HepG2 (cell line): ENCODE results near the gene METTL16. TPM values are rescaled to one million over a fixed set of nuclear protein-coding genes. Genes with fewer than 3 reads are reported as not detected.

ENCODE experiments used
- CEBPG ChIP-seq: IDR thresholded peaks from 2 replicates; pipeline ENCODE4 v1.6.1; 2016
- KDM3A ChIP-seq: IDR thresholded peaks from 2 replicates; pipeline ENCODE4 v1.6.1; 2018; ENCODE audit warnings: low read depth, missing compliant biosample characterization
- KLF11 ChIP-seq: IDR thresholded peaks from 2 replicates; pipeline ENCODE4 v1.6.1; 2016; ENCODE audit warnings: missing compliant biosample characterization
- RARG ChIP-seq: sonication (generic); formaldehyde crosslinking; IDR thresholded peaks from 2 replicates; pipeline ENCODE4 v1.4.0; 2020; ENCODE audit warnings: low read depth, mild to moderate bottlenecking, missing genetic modification reagents
- SKI ChIP-seq: fragments of 450-650 bp; IDR thresholded peaks from one replicate; pipeline ENCODE4 v1.6.1; 2018; ENCODE audit warnings: mild to moderate bottlenecking; ENCODE audit not compliant: partially characterized antibody
- SNAPC2 ChIP-seq: sonication (generic); formaldehyde crosslinking; IDR thresholded peaks from 2 replicates; pipeline ENCODE4 v1.8.1; 2022; ENCODE audit warnings: mild to moderate bottlenecking, missing genetic modification reagents
- SRF ChIP-seq: IDR thresholded peaks from 2 replicates; pipeline ENCODE4 v1.6.1; 2011; ENCODE audit warnings: mild to moderate bottlenecking, low read depth, low read length, moderate library complexity
- THYN1 ChIP-seq: sonication (generic); formaldehyde crosslinking; IDR thresholded peaks from 2 replicates; pipeline ENCODE4 v1.8.1; 2023; ENCODE audit warnings: low read depth, mild to moderate bottlenecking, moderate library complexity, missing genetic modification reagents, borderline replicate concordance
- TP53 ChIP-seq: sonication (generic); formaldehyde crosslinking; conservative IDR thresholded peaks from 2 replicates; pipeline ENCODE4 v1.4.0; 2020; ENCODE audit warnings: missing genetic modification reagents
- ZBTB42 ChIP-seq: sonication (generic); formaldehyde crosslinking; IDR thresholded peaks from 2 replicates; pipeline ENCODE4 v1.5.0; 2020; ENCODE audit warnings: mild to moderate bottlenecking, missing genetic modification reagents
- ZBTB8A ChIP-seq: sonication (generic); formaldehyde crosslinking; IDR thresholded peaks from 2 replicates; pipeline ENCODE4 v1.4.0; 2020; ENCODE audit warnings: mild to moderate bottlenecking, low read depth, missing genetic modification reagents, borderline replicate concordance
- ZNF12 ChIP-seq: sonication (generic); formaldehyde crosslinking; IDR thresholded peaks from 2 replicates; pipeline ENCODE4 v1.5.0; 2020; ENCODE audit warnings: missing genetic modification reagents
- ZNF234 ChIP-seq: sonication (generic); formaldehyde crosslinking; conservative IDR thresholded peaks from 2 replicates; pipeline ENCODE4 v1.5.1; 2020; ENCODE audit warnings: mild to moderate bottlenecking, missing genetic modification reagents
- ZNF331 ChIP-seq: sonication (generic); formaldehyde crosslinking; IDR thresholded peaks from 2 replicates; pipeline ENCODE4 v1.4.0; 2020; ENCODE audit warnings: missing genetic modification reagents
- ZNF441 ChIP-seq: sonication (generic); formaldehyde crosslinking; IDR thresholded peaks from 2 replicates; pipeline ENCODE4 v1.7.0; 2021; ENCODE audit warnings: missing genetic modification reagents, borderline replicate concordance
- ZNF496 ChIP-seq: sonication (generic); formaldehyde crosslinking; IDR thresholded peaks from 2 replicates; pipeline ENCODE4 v1.8.1; 2023; ENCODE audit warnings: mild to moderate bottlenecking, moderate library complexity, missing genetic modification reagents; ENCODE audit not compliant: insufficient replicate concordance
- ZNF564 ChIP-seq: sonication (generic); formaldehyde crosslinking; IDR thresholded peaks from 2 replicates; pipeline ENCODE4 v1.8.1; 2023; ENCODE audit warnings: mild to moderate bottlenecking, missing genetic modification reagents
- ZNF776 ChIP-seq: sonication (generic); formaldehyde crosslinking; IDR thresholded peaks from 2 replicates; pipeline ENCODE4 v1.4.0; 2020; ENCODE audit warnings: mild to moderate bottlenecking, missing genetic modification reagents
- polyA plus RNA-seq, 8 experiments: library from polyadenylated mRNA; depleted of rRNA in 3 of 8; stranded (reverse) in 7 of 8; unstranded in 1 of 8; fragments of >200 nt; fragmentation: Illumina TruSeq in 4 of 8; extraction: Trizol in 4 of 8; gene quantifications; 2 replicates each; pipeline versions ENCODE4 v1.2.1 to v1.2.3, GENCODE V29; 2011 to 2016; ENCODE audit warnings: low read depth in 4 of 8, missing spikeins in 1 of 8, mixed read lengths in 1 of 8; ENCODE audit not compliant: insufficient read depth in 1 of 8
- total RNA-seq, 5 experiments: library from RNA; depleted of rRNA; stranded (reverse); fragments of >200 nt; fragmentation: Illumina TruSeq; extraction: Trizol; gene quantifications; 2 replicates each; pipeline ENCODE4 v1.2.3, GENCODE V29; 2016; ENCODE audit warnings: low read depth in 1 of 5
- TF ChIP-seq, protein P1 (sequence below): conservative IDR thresholded peaks from 2 replicates; pipeline ENCODE4 v1.6.1; 2018; ENCODE audit warnings: missing genetic modification reagents
- TF ChIP-seq, protein P2 (sequence below): sonication (generic); formaldehyde crosslinking; IDR thresholded peaks from 2 replicates; pipeline ENCODE4 v1.4.0; 2020; ENCODE audit warnings: missing genetic modification reagents
- TF ChIP-seq, protein P3 (sequence below): sonication (generic); formaldehyde crosslinking; IDR thresholded peaks from 2 replicates; pipeline ENCODE4 v1.4.0; 2020; ENCODE audit warnings: mild to moderate bottlenecking, missing genetic modification reagents
- TF ChIP-seq, protein P4 (sequence below): sonication (generic); formaldehyde crosslinking; IDR thresholded peaks from 2 replicates; pipeline ENCODE4 v1.5.0; 2020; ENCODE audit warnings: missing genetic modification reagents
- TF ChIP-seq, protein P5 (sequence below): sonication (generic); formaldehyde crosslinking; IDR thresholded peaks from 2 replicates; pipeline ENCODE4 v1.8.0; 2022; ENCODE audit warnings: mild to moderate bottlenecking, missing genetic modification reagents; ENCODE audit not compliant: insufficient replicate concordance
- TF ChIP-seq, protein P6 (sequence below): sonication (generic); IDR thresholded peaks from 2 replicates; pipeline ENCODE4 v1.6.1; 2016; ENCODE audit warnings: low read depth, borderline replicate concordance

Gene METTL16
- total and polyA plus RNA-seq, 2 of the 13 experiments (the other 11 are each of a cell fraction or from before 2014, with no cell fraction given) = 11.6 to 18.5 TPM

DNA sequence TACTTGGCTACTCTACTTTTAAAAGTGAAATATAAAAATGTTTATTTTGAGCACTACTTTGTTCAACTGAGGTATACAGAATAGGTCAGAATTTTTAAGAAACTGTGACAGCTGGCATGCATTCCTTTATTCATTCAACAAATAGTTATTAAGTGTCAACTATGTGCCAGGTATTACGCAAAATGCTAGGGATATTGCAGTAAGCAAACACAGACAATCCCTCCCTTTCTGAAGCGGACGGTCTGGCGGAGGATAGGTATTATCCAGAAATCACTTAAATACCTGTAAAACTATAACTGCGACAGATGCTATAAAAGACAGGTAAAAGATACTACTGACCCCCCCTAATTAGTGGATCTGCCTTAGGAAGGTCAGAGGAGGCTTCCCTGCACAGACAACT, 26.1 kb downstream of the METTL16 start (continued):
- TF ChIP-seq, protein P1, sequence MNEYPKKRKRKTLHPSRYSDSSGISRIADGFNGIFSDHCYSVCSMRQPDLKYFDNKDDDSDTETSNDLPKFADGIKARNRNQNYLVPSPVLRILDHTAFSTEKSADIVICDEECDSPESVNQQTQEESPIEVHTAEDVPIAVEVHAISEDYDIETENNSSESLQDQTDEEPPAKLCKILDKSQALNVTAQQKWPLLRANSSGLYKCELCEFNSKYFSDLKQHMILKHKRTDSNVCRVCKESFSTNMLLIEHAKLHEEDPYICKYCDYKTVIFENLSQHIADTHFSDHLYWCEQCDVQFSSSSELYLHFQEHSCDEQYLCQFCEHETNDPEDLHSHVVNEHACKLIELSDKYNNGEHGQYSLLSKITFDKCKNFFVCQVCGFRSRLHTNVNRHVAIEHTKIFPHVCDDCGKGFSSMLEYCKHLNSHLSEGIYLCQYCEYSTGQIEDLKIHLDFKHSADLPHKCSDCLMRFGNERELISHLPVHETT (CRISPR knock-in tag) = no peak
- no peak for TF ChIP-seq SRF
- peak; percentile 96 for TF ChIP-seq CEBPG (CRISPR knock-in tag)
- TF ChIP-seq, protein P2, sequence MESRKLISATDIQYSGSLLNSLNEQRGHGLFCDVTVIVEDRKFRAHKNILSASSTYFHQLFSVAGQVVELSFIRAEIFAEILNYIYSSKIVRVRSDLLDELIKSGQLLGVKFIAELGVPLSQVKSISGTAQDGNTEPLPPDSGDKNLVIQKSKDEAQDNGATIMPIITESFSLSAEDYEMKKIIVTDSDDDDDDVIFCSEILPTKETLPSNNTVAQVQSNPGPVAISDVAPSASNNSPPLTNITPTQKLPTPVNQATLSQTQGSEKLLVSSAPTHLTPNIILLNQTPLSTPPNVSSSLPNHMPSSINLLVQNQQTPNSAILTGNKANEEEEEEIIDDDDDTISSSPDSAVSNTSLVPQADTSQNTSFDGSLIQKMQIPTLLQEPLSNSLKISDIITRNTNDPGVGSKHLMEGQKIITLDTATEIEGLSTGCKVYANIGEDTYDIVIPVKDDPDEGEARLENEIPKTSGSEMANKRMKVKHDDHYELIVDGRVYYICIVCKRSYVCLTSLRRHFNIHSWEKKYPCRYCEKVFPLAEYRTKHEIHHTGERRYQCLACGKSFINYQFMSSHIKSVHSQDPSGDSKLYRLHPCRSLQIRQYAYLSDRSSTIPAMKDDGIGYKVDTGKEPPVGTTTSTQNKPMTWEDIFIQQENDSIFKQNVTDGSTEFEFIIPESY (CRISPR knock-in tag) = peak; percentile 97
- no peak for TF ChIP-seq ZNF776 (CRISPR knock-in tag)
- TF ChIP-seq ZNF331 (CRISPR knock-in tag) = no peak
- 0 out of 2 replicates have a peak, but pooled peaks have one; percentile 19 for TF ChIP-seq ZNF12 (CRISPR knock-in tag)
- no peak for TF ChIP-seq KDM3A (CRISPR knock-in tag)
- TF ChIP-seq TP53 (CRISPR knock-in tag) = no peak
- TF ChIP-seq ZNF234 = no peak
- TF ChIP-seq ZNF564 (CRISPR knock-in tag) = no peak
- no peak for TF ChIP-seq ZNF496 (CRISPR knock-in tag)
- TF ChIP-seq, protein P3, sequence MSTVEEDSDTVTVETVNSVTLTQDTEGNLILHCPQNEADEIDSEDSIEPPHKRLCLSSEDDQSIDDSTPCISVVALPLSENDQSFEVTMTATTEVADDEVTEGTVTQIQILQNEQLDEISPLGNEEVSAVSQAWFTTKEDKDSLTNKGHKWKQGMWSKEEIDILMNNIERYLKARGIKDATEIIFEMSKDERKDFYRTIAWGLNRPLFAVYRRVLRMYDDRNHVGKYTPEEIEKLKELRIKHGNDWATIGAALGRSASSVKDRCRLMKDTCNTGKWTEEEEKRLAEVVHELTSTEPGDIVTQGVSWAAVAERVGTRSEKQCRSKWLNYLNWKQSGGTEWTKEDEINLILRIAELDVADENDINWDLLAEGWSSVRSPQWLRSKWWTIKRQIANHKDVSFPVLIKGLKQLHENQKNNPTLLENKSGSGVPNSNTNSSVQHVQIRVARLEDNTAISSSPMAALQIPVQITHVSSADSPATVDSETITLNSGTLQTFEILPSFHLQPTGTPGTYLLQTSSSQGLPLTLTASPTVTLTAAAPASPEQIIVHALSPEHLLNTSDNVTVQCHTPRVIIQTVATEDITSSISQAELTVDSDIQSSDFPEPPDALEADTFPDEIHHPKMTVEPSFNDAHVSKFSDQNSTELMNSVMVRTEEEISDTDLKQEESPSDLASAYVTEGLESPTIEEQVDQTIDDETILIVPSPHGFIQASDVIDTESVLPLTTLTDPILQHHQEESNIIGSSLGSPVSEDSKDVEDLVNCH = no peak
- TF ChIP-seq RARG (CRISPR knock-in tag) = no peak
- no peak for TF ChIP-seq THYN1 (CRISPR knock-in tag)
- TF ChIP-seq SKI = peak; percentile 48
- TF ChIP-seq, protein P4, sequence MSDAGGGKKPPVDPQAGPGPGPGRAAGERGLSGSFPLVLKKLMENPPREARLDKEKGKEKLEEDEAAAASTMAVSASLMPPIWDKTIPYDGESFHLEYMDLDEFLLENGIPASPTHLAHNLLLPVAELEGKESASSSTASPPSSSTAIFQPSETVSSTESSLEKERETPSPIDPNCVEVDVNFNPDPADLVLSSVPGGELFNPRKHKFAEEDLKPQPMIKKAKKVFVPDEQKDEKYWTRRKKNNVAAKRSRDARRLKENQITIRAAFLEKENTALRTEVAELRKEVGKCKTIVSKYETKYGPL = no peak
- no peak for TF ChIP-seq ZNF441
- TF ChIP-seq, protein P5, sequence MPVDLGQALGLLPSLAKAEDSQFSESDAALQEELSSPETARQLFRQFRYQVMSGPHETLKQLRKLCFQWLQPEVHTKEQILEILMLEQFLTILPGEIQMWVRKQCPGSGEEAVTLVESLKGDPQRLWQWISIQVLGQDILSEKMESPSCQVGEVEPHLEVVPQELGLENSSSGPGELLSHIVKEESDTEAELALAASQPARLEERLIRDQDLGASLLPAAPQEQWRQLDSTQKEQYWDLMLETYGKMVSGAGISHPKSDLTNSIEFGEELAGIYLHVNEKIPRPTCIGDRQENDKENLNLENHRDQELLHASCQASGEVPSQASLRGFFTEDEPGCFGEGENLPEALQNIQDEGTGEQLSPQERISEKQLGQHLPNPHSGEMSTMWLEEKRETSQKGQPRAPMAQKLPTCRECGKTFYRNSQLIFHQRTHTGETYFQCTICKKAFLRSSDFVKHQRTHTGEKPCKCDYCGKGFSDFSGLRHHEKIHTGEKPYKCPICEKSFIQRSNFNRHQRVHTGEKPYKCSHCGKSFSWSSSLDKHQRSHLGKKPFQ (CRISPR knock-in tag) = no peak
- TF ChIP-seq SNAPC2 = no peak
- no peak for TF ChIP-seq ZBTB8A (CRISPR knock-in tag)
- TF ChIP-seq, protein P6, sequence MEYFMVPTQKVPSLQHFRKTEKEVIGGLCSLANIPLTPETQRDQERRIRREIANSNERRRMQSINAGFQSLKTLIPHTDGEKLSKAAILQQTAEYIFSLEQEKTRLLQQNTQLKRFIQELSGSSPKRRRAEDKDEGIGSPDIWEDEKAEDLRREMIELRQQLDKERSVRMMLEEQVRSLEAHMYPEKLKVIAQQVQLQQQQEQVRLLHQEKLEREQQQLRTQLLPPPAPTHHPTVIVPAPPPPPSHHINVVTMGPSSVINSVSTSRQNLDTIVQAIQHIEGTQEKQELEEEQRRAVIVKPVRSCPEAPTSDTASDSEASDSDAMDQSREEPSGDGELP = no peak
- no peak for TF ChIP-seq KLF11 (CRISPR knock-in tag)
- TF ChIP-seq ZBTB42 = no peak
